GM19043 (cell line): ENCODE results near the gene ZBTB20.

ENCODE experiments used
- ATAC-seq: cut with Tn5 transposase; IDR thresholded peaks from one replicate; pipeline ENCODE4 v1.9.1; 2021; ENCODE audit warnings: low read depth; ENCODE audit not compliant: unreplicated experiment

The ZBTB20 gene

DNA sequence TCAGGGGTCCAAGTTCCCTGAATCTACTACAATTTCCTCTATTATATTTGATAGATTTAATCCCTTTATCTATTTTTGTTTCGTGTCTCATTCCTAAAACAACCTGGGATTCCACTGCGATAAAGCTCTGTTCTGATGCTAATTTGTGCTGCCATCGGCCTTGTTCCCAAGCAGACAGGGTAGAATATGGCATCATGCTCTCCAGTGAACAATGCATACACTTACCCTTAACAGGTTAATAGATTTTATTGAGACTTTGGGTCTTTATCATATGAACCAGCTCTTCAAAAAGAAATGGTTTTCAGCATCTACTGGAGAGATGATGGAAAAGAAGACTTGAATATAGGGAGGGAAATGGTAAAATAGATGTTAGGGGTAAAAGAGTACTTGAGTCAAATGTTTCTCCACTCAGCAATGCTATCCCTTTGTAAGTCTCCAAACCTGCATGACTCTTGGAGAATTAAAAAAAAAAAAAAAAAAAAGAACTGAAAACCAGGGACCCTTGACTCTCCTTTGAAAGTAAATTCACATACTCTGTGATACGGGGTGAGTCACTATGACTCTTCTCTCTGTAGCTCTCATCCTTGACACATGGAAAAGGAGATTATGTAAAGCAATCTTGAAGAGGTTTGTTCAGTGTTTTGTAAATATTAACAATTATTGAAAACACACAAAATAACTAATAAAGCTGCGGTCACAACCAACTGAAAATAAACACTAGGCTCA lies 268.8 kb downstream of the ZBTB20 start:
- ATAC-seq: no peak

DNA sequence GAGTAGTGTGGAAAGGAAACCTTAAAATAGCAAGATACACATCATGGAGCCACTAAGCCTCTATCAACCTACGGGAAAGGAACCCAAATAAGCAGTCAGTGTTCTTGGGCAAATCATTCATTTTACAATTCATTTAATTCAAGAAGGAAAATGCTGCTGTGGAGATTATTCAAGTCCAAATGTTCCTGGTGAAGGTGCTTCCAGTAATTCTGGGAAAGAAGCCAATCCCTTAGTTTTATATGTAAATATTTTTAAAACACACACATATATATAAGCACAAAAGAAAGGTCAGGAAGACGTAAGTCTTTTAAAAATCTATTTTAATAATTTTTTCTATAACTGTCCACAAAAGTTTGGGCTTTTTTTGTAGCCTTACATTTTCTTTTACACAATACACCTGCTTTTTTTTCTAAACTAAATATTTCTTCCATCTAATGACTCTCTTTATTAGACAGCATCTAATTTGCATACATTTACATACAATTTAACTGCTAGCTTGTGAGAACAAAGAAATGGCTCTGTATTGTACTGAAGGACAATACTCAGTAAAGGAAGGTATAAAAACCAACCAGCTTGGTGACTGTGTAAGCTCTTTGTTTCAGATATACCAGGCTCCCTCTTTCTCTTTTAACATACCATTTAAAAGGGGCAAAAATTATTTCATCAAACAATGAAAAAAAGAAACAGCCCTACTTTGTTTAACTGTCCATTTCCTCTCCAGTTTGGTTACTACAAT lies 269.5 kb downstream of the ZBTB20 start:
- ATAC-seq: no peak

DNA sequence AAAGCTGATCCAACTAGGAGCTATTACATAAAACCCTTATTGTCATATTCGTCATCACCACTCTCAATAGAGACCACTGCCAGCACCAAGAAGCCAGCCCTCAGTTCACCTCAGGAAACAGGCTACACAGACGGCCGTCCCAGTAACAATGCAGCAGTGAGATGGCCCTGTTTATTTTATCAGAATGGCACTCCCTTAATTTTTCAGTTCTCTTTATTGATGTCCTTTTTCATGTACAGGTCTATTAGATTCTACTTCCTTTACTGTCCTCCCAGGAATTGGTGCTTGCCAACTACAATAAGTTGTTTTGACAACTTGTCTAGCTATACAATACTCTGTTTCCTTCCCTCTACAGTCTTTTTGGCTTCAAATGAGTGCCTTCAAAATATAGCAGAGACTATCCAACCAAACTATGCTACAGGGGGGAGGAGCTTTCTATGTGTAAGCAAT lies 272.5 kb downstream of the ZBTB20 start:
- no peak for ATAC-seq

DNA sequence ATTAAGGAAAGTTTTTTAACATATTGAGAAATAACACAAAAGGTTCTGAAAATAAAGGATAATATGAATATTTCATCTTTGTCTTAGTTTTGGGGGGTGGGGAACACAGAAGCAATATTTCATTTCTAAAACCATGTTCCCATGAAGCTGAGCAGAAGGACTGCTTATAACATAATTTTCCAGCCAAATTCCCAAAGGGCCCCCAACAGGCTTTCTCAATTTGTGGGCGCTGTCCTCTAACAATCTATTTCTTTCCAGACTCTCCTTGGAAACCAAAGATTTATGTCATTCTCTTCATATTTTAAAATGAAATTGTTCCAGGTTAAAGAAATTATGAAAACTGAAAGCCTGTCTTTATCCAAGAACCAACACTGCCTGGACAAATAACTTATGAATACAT lies 273.5 kb downstream of the ZBTB20 start:
- no peak for ATAC-seq

DNA sequence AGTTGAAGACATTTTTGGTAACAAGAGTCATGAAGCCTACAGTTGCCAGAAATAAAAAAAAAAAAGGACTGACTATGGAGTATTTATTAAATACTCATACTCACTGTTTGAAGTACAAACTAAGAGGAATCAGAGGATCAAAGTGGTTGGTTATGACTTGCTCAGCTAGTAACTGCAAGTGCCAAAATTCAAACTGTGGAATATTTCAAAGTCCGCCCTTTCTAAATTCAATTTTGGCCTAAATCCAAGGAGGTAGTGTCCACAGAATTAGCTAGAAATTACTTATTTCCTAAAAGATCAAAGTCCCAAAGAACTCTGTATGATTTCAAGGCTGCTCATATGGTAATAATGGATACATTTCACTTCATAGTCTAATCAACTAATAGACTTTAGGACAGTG lies 274.5 kb downstream of the ZBTB20 start:
- ATAC-seq: no peak

DNA sequence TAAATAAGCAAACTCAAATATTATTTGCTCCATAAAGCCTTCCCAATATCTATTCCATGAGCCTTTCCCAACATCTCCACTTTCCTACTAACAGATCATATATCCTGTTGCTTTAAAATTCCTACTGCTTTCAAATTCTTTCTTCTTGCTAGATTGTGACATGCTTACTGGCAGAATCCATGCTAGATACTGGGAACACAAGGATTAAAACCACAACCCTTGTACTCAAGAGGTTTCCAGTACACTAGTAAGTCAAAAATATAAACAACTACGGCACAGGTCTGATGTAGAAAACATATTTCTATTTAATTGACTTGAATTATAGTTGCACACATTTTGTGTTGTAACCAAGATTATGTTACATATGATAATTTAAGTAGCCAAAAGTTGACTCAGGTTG lies 275.0 kb downstream of the ZBTB20 start:
- no peak for ATAC-seq

DNA sequence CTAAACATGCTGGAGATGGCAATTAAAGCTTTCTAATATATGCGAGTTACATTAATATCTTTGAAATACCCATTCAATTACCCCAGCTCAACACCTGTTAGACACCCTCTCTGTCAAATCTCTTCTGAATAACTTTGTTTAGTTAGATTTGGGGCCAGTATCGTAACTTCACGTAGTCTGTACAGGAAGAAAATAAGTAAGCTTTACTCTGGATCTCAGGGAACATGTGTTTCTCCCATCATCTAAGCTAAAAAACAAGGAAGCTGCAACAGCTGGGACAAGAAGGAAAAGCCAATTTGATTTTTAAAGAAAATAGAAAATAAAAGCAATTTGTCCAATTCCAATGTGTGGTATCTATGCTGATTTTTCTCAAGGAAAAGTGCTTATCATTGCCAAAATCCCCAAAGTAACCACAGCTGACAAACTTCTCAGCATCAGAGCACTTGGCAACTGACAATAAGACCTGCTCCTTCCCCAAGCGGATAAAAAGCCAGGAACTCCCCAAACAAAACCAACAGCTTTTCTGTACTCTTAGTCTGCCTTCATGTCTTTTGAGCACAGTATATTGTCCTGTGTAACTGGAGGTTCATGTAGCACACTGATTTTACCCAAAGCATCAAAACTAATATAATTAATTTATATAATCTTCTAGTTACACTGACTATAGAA lies 279.1 kb downstream of the ZBTB20 start:
- ATAC-seq: no peak

DNA sequence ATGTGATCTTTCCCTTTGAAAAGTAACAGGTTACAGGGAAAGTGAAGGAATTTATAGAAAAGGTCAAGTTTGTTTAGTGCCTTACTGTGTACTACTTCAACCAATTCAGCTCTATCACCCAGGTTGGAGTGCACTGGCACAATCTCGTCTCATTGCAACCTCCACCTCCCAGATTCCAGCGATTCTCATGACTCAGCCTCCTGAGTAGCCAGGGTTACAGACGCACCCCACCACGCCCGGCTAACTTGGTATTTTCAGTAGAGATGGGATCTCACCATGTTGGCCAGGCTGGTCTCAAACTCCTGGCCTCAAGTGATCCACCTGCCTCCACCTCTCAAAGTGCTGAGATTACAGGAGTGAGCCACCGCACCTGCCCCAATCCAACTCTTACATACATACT lies 279.7 kb downstream of the ZBTB20 start:
- no peak for ATAC-seq

DNA sequence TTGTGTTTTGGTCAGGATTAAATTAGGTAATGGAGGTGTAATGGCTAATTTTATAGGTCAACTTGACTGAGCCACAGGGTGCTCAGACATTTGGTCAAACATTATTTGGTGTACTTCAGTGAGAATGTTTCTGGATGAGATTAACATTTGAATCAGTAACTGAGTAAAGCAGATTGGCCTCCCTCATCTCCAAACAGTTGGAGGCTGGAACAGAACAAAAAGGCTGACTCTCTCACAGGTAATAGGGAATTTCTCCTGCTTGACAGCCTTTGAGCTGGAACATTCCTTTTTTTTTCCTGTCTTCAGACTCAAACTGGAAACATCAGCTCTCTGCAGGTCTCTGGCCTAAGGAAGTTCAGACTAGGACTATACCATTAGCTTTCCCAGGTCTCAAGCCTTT lies 280.7 kb downstream of the ZBTB20 start:
- no peak for ATAC-seq

DNA sequence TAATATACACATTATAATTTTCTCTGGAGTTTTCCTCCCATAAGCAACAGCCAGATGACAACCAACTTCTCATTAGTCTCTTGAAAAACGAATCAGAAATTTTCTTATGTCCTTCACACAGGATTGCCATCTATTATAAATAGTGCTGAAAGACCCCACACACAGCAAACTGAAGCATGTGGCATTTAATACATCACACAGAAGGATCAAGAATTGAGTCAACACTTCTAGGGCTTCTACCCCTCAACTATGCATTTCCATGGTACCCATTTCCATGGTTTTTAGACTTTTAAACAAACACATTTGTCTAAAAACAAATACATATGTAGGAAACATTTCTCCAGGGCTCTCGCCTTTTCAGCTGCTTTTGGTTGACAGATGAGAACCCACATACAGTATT lies 282.1 kb downstream of the ZBTB20 start:
- ATAC-seq: no peak

DNA sequence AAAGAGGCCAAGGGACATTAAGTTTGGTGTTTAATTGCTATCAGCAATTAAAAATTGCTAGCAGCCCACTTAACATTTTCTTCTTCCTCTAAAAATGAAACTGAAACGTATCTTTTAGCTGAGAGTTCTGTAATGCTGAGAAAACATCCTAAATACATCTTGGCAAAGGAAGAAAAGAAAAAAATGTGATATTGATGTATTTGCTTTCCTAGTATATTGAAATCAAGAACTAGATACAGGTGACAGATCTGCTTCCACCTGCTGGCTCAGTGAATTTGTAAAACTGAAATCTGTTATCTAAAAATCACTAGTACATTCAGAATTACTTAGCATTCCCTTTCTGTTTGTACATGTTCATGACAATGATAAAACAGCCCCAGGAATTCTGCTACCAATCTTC lies 283.2 kb downstream of the ZBTB20 start:
- no peak for ATAC-seq

DNA sequence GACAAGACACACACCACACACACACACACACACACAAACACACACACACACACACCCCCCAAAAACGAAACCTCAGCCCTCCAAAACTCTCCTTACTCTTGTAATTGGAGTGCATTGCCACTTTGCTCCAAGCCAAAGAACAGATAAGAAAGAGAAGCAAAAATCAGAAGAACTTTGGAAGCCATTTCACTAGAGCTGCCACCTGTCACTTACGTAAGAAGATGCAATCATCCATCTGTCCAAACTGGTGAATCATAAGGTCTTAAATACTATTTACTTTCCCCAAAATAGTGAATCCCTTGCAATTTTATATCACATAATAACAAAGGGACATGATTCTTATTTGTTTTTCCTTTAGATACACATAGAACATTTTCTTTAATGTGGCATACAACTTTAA lies 285.4 kb downstream of the ZBTB20 start:
- no peak for ATAC-seq

DNA sequence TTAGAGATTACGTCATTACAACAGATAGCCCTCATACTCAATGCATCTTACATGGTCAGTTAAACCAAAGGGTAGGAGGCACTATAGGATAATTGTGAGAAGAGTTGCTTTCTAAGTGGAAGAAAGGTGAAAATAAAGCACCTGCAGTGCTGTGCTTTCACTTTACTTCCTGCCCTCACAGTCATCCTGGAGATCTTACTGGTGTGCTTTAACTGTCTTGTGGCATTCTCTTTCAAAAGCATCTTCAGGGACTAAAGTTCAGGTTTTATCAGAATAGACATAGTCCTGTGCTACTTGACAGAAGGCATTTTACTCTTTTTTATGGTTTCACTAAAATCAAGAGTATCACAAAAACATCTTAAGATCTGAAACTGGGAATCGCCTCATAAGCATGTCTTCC lies 286.6 kb downstream of the ZBTB20 start:
- ATAC-seq: no peak

DNA sequence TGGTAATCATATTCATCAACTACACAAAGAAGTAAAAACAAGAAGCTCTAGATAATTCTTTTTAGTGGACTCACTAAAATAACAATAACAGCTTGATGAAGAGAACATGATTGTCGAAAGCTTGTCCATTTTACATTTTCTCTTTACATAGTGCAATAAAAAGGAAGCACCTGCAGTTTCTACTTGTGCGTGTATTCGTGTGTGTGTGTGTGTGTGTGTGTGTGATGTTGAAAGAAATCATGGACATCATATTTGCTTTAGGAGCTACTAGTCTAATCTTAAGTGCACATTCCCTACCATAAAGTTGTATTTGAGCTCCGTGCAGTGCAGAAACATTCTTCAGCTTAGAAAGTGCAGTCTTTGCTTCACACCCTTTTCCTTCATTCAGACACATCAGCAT lies 288.8 kb downstream of the ZBTB20 start:
- no peak for ATAC-seq

DNA sequence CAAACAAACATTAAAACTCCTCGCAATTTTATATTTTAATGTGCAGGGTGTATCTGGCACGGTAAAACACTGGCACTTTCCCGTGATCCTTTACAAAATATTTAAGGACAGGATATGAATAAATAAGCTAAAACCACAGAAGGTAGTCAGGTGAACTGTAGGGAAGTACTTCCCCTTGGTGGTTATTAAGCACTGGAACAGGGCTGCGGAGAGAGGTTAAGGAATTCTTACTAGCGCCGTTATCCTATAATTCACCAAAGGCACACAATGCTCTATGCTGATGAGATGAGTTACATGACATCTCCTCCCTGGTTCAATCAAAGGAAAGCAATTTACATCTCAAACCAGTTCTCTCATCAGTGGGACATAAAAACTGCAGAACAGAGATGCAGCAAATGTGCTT lies 289.8 kb downstream of the ZBTB20 start:
- ATAC-seq: no peak

DNA sequence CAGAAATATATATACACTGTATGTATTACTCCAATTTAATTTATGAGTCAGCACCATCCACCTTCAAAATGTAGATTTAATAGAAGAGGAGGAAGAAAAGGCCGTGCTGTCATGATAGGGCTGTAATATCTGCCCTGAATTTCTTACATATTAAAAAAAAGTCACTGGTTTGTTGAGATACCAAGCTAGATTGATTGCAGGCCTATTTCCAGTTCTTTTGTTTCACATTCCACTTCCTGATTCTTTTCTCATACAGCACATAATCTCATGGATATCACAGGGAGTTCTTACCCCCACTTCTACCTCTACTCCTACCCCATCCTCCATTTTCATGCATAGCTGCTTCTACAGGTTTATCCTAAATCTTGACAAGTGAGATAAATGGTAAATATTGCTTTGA lies 290.3 kb downstream of the ZBTB20 start:
- no peak for ATAC-seq

DNA sequence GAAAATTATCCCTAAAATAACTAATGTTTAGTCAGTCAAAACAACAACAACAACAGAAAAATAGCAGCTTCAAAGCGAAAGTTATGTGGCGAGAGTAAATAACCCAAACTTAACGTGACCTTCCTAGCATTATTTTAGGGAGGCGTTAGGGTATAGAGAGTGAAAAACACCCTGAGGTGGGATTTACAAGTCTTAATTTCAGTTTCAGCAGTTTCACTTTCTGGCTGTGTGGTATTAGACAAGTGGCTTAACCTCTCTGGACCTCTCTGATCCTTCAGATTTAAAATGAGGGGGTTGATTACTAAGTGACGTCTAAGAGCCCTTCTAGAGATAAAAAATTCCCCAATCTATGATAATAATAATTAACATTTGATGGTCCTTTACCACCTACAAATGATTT lies 291.2 kb downstream of the ZBTB20 start:
- no peak for ATAC-seq

DNA sequence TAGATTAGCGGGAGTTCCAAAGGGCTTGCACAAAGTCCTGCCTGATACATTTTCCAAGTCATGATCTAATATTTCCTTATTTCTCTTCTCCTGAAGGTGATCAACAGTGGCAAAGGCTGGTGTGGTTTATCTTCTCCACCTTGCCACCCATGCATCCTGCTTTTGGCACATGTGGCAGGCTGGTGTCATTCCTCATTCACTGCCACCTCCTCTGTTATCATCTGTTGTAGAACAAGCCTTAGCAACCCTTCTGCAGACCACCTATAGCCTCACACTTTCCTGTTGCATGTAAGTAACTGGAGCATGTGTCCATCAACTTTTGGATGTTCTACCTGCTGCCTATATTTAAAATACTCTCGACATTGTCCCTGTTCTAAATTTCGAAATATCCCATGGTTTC lies 294.1 kb downstream of the ZBTB20 start:
- no peak for ATAC-seq

DNA sequence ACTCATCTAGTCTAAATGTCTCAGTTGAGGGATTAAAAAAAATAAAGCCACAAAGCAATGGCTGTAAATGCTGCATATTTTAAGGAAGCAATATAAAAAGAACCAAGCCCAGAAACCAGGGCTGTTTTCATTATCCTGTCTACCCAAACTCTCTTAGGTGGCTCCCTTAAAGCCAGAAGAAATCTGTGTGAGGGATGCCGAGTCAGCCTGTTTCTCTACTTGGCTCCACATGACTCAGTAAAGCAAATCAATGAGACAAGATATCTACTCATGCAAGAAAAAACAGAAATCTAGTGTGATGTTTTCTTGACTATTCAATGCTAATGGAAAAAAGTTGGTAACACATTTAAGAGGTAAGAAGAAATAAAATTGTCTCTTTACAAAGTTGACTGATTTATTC lies 296.2 kb downstream of the ZBTB20 start:
- no peak for ATAC-seq

DNA sequence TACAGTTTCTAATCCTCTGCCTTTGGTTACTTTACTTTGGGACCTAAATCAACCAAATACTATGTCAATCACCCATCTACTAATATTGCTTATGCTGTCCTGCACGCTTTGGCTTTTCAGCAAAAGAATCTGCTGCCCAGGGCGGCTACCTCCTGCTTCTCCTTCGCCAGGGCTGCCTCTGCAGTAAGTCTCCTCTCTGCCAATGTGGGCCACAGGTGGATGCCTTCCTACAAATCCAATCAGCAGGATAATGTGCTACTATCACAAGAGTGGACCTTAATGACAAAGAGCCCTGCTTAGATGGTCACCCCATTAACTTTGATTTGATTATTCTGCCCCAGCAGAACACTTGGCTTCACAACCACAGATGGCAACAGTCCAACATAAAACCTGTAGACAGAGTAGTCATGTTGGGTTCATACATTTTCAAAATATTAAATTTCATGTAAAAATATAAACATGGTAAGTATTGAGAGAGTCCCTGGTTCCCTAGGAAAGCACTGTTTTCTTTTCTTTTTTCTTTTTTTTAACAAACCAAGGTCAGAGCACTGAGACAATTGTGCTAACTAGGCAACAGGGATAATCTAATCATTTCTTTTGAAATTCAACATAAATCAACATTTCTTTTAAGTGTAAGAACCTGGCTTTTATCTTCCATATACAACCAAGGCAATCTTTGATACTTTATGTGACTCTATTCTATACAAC lies 298.3 kb downstream of the ZBTB20 start:
- no peak for ATAC-seq

DNA sequence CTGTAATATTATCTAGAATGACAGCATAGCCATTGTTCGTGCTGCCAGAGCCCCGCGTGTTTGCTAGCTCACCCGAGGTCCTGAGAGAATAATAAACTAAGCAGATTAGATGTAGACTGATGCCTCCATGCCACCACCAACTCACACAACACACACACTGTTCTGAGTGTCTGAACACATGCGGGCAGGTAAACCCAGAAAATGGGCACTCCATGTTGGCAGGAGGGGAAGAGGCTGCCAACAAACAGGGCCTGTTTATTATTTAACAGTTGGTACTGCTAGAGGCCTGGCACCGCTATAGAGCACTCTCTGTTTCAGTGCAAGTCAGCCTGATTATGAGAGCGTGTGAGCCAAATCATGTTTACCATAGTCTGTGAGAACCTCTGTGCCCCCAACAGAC lies 299.0 kb downstream of the ZBTB20 start:
- ATAC-seq: no peak
